ENCODE data around the gene CHURC1.

CHURC1 gene

GRCh38 chr14:64880221-64881121, 33.8 kb upstream of the CHURC1 start:
- TF ChIP-seq REST (IDR thresholded peaks at IDR 0.05; ENCODE audit: insufficient read depth in 1 of 2, low read depth in 2 of 2, low read length in 2 of 2) = no peak
- no peak for TF ChIP-seq SIN3A (IDR thresholded peaks at IDR 0.05; ENCODE audit: borderline replicate concordance, insufficient read depth, low read length)
- TF ChIP-seq POLR2AphosphoS5 (IDR thresholded peaks at IDR 0.05; ENCODE audit: low read depth, low read length) = no peak
- no peak for TF ChIP-seq TAF1 (IDR thresholded peaks at IDR 0.05; ENCODE audit: borderline replicate concordance, insufficient read depth, low read length)
- TF ChIP-seq FOXP2 (optimal IDR thresholded peaks at IDR 0.05; ENCODE audit: borderline replicate concordance, extremely low read depth, extremely low read length, insufficient read depth) = no peak

- TF ChIP-seq REST (IDR thresholded peaks at IDR 0.05; ENCODE audit: insufficient read depth in 1 of 2, low read depth in 2 of 2, low read length in 2 of 2) (no peak), FOXP2 (optimal IDR thresholded peaks at IDR 0.05; ENCODE audit: borderline replicate concordance, extremely low read depth, extremely low read length, insufficient read depth) (no peak), SIN3A (IDR thresholded peaks at IDR 0.05; ENCODE audit: borderline replicate concordance, insufficient read depth, low read length) (no peak), POLR2AphosphoS5 (IDR thresholded peaks at IDR 0.05; ENCODE audit: low read depth, low read length) (no peak), TAF1 (IDR thresholded peaks at IDR 0.05; ENCODE audit: borderline replicate concordance, insufficient read depth, low read length) (no peak)
These were observed 28.7 kb upstream of the CHURC1 start for GRCh38 chr14:64885559-64885958.

- no peak for TF ChIP-seq REST (IDR thresholded peaks at IDR 0.05; ENCODE audit: insufficient read depth in 1 of 2, low read depth in 2 of 2, low read length in 2 of 2)
- no peak for TF ChIP-seq POLR2AphosphoS5 (IDR thresholded peaks at IDR 0.05; ENCODE audit: low read depth, low read length)
These were observed 24.9 kb upstream of the CHURC1 start for GRCh38 chr14:64889352-64889751.

GRCh38 chr14:64891173-64891838, 22.9 kb upstream of the CHURC1 start:
- TF ChIP-seq REST (IDR thresholded peaks at IDR 0.05; ENCODE audit: insufficient read depth in 1 of 2, low read depth in 2 of 2, low read length in 2 of 2) (no peak), FOXP2 (optimal IDR thresholded peaks at IDR 0.05; ENCODE audit: borderline replicate concordance, extremely low read depth, extremely low read length, insufficient read depth) (no peak), TAF1 (IDR thresholded peaks at IDR 0.05; ENCODE audit: borderline replicate concordance, insufficient read depth, low read length) (no peak), POLR2AphosphoS5 (IDR thresholded peaks at IDR 0.05; ENCODE audit: low read depth, low read length) (no peak), SIN3A (IDR thresholded peaks at IDR 0.05; ENCODE audit: borderline replicate concordance, insufficient read depth, low read length) (no peak)

All from PFSK-1 (cell line).